ENCODE measurements around the gene CFL2.
"Not testable (repeated sequence)": the region's sequence is repeated elsewhere in the genome, so short reads cannot be mapped to it uniquely, and the experiment has no call there.

Gene CFL2

GRCh38 chr14:34711796-34712712 is 2.3 kb downstream of the CFL2 start:
- peak; percentile 59 for DNase-seq (ENCODE audit: low read depth)

- peak; percentile 57 for DNase-seq (ENCODE audit: low read depth)
Measured at GRCh38 chr14:34711169-34711568, 3.2 kb downstream of the CFL2 start.

- DNase-seq (ENCODE audit: low read depth) = no peak
Measured at GRCh38 chr14:34710744-34711143, 3.6 kb downstream of the CFL2 start.

- no peak for DNase-seq (ENCODE audit: low read depth)
Measured at GRCh38 chr14:34710006-34710405, 4.4 kb downstream of the CFL2 start.

- DNase-seq (ENCODE audit: low read depth) = no peak
Measured at GRCh38 chr14:34707722-34708121, 6.7 kb downstream of the CFL2 start.

- DNase-seq (ENCODE audit: low read depth) = no peak
Measured at GRCh38 chr14:34701808-34702207, 12.6 kb downstream of the CFL2 start.

GRCh38 chr14:34700622-34701130 is 13.7 kb downstream of the CFL2 start:
- no peak for DNase-seq (ENCODE audit: low read depth)

- peak; percentile 86 for DNase-seq (ENCODE audit: low read depth)
Measured at GRCh38 chr14:34699873-34700621, 14.3 kb downstream of the CFL2 start.

GRCh38 chr14:34694216-34694615 is 20.2 kb downstream of the CFL2 start:
- not testable (repeated sequence) for DNase-seq (ENCODE audit: low read depth)

- no peak for DNase-seq (ENCODE audit: low read depth)
Measured at GRCh38 chr14:34693228-34693939, 21.0 kb downstream of the CFL2 start.

- no peak for DNase-seq (ENCODE audit: low read depth)
Measured at GRCh38 chr14:34692898-34693227, 21.5 kb downstream of the CFL2 start.

- DNase-seq (ENCODE audit: low read depth) = peak; percentile 84
Measured at GRCh38 chr14:34692348-34692747, 22.0 kb downstream of the CFL2 start.

- DNase-seq (ENCODE audit: low read depth) = no peak
Measured at GRCh38 chr14:34691206-34691605, 23.2 kb downstream of the CFL2 start.

GRCh38 chr14:34688470-34689206 is 25.8 kb downstream of the CFL2 start:
- DNase-seq (ENCODE audit: low read depth) = no peak

GRCh38 chr14:34685819-34686428 is 28.5 kb downstream of the CFL2 start:
- DNase-seq (ENCODE audit: low read depth) = no peak

- no peak for DNase-seq (ENCODE audit: low read depth)
Measured at GRCh38 chr14:34684578-34684977, 29.8 kb downstream of the CFL2 start.

- DNase-seq (ENCODE audit: low read depth) = no peak
Measured at GRCh38 chr14:34682787-34683321, 31.5 kb downstream of the CFL2 start.

GRCh38 chr14:34680806-34681479 is 33.5 kb downstream of the CFL2 start:
- DNase-seq (ENCODE audit: low read depth) = no peak

- DNase-seq (ENCODE audit: low read depth) = no peak
Measured at GRCh38 chr14:34678735-34679134, 35.7 kb downstream of the CFL2 start.

GRCh38 chr14:34678306-34678705 is 36.1 kb downstream of the CFL2 start:
- no peak for DNase-seq (ENCODE audit: low read depth)

All from stromal cell of bone marrow (primary cell).